Transverse colon (tissue), 3 donors: ENCODE measurements around the gene SMYD3.

ENCODE experiments used
- EP300 ChIP-seq: sonication (generic); formaldehyde crosslinking; IDR thresholded peaks from one replicate; pipeline ENCODE4 v1.6.1; 2017; ENCODE audit warnings: antibody characterized with exemption, low read depth
- POLR2A ChIP-seq: fragments of 450-650 bp; IDR thresholded peaks from one replicate; pipeline ENCODE4 v1.6.1; 2016; ENCODE audit warnings: antibody characterized with exemption, mild to moderate bottlenecking, moderate library complexity
- TF ChIP-seq, protein P1 (sequence below), 5 experiments: fragments of 200-600 bp in 3 of 5; fragments of 450-650 bp in 2 of 5; sonication (generic) in 3 of 5; IDR thresholded peaks; 1 replicate in 2 of 5; 2 replicates in 3 of 5; pipeline ENCODE4 v1.5.1; 2016 to 2017; ENCODE audit warnings: antibody characterized with exemption in 5 of 5, inconsistent platforms in 3 of 5, mild to moderate bottlenecking in 2 of 5, moderate library complexity in 1 of 5

DNA sequence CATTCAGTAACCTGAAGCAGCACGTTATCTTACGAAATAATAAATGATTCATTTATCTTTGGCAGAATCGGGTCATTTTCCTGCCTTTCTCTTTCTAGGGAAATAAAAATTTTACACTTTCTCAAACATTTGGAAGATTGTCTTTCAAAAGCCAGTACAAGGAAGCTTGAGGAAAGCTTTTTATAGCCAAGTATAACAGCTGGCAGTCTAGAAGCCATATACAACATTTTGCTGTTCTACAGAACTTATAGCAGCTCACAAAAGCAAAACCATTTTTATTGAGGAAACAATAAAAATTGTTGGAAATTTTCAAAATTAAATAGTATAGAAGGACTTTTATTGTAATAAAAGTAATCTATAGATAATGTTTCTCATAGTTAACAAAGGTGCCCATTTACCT lies 448.6 kb downstream of the SMYD3 start:
- TF ChIP-seq EP300 (no peak), POLR2A (no peak)
- TF ChIP-seq, protein P1, sequence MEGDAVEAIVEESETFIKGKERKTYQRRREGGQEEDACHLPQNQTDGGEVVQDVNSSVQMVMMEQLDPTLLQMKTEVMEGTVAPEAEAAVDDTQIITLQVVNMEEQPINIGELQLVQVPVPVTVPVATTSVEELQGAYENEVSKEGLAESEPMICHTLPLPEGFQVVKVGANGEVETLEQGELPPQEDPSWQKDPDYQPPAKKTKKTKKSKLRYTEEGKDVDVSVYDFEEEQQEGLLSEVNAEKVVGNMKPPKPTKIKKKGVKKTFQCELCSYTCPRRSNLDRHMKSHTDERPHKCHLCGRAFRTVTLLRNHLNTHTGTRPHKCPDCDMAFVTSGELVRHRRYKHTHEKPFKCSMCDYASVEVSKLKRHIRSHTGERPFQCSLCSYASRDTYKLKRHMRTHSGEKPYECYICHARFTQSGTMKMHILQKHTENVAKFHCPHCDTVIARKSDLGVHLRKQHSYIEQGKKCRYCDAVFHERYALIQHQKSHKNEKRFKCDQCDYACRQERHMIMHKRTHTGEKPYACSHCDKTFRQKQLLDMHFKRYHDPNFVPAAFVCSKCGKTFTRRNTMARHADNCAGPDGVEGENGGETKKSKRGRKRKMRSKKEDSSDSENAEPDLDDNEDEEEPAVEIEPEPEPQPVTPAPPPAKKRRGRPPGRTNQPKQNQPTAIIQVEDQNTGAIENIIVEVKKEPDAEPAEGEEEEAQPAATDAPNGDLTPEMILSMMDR (IDR thresholded peaks at IDR 0.05): no peak
